Bladder microvascular endothelial cell (primary cell): ENCODE results near the gene SNTG2. TPM values are rescaled to one million over a fixed set of nuclear protein-coding genes. Genes with fewer than 3 reads are reported as not detected.

Source experiments
- total RNA-seq: library from RNA; depleted of rRNA; stranded (reverse); fragments of >200 nt; gene quantifications from 2 replicates; pipeline ENCODE4 v1.2.3, GENCODE V29; 2014

Gene SNTG2
- 0.44 TPM in 1 of 2 replicates, not detected in the other for total RNA-seq

DNA sequence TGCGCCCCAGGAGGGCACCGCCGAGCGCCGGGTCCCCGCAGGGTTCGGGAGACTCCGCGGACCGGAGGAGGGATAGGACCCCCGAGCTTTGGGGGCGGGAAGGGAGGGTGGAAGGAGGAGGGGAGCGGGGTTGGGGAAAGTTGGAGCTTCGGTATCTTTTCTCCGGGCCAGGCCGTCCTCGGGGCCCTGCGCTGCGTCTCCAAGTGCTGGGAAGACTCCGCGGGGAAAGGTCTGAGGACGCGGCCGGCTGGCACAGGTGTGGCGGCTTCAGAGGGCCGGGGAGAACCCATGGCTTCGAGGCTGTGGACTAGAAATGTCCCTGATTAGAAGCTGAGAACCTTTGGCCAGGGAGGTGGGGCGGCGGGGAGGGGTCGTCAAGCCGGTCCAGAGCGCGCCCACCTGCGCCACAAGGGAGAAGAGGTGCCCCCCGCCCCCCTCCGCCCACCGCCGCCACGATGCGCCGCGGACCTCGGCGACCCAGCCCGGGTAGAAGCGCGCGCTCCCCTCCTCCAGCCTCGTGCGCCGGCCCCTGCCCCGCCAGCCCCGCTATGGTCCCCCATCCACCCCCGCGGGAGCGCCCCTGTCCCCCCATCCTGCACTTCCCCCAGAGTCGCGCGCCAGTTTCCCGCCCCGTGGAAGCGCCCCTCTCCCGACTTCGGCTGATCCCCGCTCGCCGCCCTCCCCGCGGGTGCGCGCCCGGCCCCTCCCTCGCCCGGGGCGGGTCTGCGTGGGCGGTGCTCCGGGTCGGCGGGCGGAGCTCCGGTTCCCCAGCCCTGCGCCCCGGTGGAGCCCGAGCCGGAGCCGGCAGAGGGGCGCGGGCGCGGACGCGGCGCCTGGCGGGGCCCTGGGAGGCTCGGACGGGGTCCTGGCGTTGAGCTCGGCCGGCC is at the start of gene SNTG2:
SNTG2 (plus strand) TSS at position 770 of the 887 bp plus-strand sequence. CDS start 148 bp downstream, outside the sequence.

DNA sequence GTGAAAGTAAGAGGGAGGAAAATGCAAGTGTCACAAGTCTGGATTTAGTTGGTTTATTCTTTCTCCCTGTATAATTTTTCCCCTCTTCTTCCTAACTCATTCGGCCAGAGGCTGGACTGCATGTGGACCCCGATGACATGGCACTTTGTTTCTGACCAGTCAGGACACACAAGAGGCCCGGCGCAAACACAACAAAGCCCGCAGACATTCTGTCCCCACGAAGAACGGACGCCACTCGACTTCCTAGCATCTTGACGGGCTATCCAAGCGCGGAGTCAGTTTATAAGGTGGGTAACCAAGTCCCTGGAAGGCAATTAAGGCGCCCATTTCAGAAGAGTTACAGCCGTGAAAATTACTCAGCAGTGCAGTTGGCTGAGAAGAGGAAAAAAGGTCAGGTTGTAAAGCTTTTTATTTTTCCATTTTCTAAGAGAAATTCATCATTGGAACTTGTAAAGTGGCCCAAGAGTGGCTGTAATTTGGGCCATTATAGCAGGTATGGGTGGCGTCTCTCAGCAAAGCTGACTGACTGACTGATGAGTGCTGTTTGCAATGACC is 462.6 kb downstream of the SNTG2 start, which contains the start of gene TPO:
TPO (plus strand) TSS at position 308 of the 555 bp plus-strand sequence. CDS start 946 bp downstream, outside the sequence.

